ENCODE results near the gene DENND2C.
A peak's percentile ranks its signal among the peaks of the same experiment; 100 is the strongest.

The DENND2C gene

DNA sequence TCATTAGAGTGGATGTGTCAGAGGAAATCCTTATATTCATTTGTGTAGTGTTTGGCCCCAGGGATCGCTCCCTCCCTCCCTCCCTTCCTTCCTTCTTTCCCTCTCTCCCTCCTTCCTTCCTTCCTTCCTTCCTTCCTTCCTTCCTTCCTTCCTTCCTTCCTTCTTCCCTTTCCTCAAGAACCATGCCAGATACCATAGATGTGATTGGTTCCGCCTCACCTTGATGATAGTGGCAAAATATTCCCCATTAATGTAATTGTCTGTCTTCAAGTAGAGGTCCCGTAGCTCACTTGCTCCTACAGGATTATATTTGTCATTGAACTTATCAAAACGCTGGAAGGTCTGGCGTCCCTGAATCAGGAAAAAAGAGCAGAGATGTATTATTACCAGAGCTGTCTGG is 7.8 kb upstream of the DENND2C start:
- no peak for DNase-seq

DNA sequence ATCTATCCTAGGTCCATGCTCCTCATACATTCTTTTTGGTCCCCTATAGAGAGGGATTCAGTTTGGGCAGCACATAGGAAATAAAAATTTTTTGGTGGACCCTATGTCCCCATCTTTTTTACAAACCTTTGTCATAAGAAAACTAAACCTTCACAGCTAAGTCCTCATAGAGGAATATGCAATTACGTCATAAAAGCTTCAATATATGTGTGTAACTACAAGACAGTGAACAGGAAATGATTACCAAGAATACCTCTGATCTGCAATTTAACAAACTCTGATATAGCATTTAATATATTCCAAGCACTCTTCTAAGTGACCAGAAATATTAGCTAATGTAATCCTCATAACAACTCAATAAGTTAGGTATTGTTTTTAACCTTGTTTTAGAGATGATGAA is 6.3 kb upstream of the DENND2C start:
- DNase-seq: no peak

- no peak for DNase-seq
These were observed 2.1 kb upstream of the DENND2C start for GRCh38 chr1:114671939-114672275.

- no peak for DNase-seq
These were observed 1.4 kb upstream of the DENND2C start for GRCh38 chr1:114671011-114671938.

GRCh38 chr1:114670083-114671010 is 498 bp upstream of the DENND2C start:
- peak; percentile 88 for DNase-seq

- DNase-seq: no peak
These were observed 876 bp downstream of the DENND2C start for GRCh38 chr1:114668784-114669561.

DNA sequence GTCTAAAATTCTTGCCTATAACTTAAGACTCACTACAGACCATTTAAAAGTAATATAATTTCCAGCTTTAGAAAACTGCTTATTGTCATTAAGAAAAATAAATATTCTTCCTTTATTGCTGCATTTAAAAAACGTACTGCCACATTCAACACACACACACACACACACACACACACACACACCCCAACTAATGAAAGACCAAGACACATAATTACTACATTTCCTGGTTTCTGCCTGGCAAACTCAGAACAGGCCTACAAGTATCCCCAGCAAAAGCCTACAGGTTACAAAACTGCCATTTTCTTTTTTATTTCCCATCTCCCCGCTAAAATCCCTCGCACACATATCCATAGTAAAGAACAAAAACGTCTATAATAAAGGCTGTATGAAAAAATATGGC is 1.5 kb downstream of the DENND2C start:
- no peak for DNase-seq

GRCh38 chr1:114666954-114667353 is 2.9 kb downstream of the DENND2C start:
- no peak for DNase-seq

DNA sequence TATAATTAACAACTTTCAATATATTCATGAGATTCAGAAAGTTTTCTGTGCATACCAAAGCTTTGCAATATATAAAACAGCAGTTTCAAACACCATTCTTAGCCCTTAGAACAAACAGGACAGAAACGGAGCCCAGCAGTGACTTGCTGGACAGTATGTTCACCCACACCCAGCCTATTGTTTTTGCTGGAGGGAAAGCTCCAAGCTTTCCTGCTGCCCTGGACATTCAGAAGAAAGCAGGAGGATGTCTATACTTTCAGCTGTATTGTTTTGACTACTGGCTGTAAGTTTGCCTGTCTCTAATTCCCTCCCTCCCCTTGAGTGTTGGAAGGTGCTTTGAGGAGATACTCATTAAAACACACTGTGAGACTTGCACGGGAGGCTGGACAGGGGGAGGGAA is 9.6 kb downstream of the DENND2C start:
- DNase-seq: no peak

DNA sequence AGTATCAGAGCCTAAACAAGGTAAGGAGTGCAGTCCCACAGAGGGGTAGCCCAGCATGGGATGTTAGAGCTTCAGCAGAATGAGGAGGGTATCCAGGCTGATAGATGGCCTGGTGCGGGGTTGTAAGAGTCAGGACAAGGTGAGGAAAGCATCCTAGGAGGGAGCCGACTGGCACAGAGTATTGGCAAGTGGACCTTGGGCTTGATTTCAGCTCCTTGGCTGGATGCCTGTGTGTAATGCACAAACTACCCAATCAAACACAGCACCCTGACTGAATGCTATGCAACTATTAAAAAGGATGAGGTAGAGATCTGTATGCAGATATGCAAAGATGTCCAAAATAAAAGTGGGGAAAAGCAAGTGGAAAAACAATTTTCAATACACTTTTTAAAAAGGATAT is 18.0 kb downstream of the DENND2C start:
- DNase-seq: no peak

- DNase-seq: no peak
These were observed 21.3 kb downstream of the DENND2C start for GRCh38 chr1:114648503-114648902.

- no peak for DNase-seq
These were observed 28.5 kb downstream of the DENND2C start for GRCh38 chr1:114641377-114641776.

DNA sequence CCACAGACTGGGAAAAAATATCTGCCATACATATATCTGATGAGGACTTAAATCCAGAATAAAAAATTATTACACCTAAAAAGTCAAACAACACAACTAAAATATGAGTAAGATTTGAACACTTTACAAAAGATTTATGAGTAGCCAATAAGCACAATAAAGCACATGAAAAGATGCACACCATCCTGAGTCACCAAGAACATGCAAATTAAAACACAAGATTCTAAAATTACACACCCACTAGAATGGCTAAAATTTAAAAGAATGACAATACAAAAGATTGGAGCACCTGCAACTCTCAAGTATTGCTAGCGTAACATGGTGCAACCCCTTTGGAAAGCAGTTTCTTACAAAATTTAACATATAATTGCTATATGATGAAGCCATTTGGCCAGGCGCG is 30.9 kb downstream of the DENND2C start:
- no peak for DNase-seq

- no peak for DNase-seq
These were observed 37.4 kb downstream of the DENND2C start for GRCh38 chr1:114632427-114632826.

DNA sequence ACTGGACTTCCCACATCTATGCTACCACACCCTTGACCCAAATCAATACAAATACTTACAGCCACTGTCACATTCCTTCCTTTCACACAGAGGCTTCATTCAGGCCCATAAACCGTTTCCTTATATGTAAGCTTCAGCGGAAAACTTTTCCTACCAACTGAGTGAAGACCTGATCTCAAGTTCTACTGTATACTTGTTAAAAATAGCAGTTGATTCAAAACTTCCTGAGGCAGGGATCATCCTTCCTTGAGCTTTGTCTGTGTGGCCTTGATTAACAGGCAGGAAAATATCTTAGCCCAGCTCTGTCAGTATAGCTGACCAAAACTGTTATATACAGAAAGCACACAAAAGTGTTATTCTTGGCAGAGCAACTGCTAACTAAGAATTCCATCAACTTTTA is 42.7 kb downstream of the DENND2C start:
- DNase-seq: no peak

- DNase-seq: no peak
These were observed 46.5 kb downstream of the DENND2C start for GRCh38 chr1:114623364-114623763.

DNA sequence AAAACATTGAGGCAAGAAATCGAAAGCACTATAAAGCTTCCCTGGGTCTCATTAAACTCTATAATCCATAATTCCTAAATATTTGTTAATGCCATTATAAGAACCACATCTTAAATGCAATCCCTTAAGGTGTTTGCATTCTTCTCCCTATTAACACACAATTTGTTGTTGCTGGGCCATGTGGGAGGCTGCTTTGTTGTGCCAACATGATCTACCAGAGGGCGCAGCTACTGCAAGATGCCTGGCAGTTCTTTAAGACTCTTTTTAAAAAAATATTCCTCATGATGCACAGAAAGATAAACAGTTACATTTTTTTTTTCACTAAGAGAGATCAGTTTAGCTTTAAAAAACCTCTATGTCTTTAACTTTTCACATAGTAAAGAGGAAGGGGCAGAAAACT is 49.4 kb downstream of the DENND2C start:
- no peak for DNase-seq

- DNase-seq: no peak
These were observed 51.2 kb downstream of the DENND2C start for GRCh38 chr1:114618606-114619005.

DNA sequence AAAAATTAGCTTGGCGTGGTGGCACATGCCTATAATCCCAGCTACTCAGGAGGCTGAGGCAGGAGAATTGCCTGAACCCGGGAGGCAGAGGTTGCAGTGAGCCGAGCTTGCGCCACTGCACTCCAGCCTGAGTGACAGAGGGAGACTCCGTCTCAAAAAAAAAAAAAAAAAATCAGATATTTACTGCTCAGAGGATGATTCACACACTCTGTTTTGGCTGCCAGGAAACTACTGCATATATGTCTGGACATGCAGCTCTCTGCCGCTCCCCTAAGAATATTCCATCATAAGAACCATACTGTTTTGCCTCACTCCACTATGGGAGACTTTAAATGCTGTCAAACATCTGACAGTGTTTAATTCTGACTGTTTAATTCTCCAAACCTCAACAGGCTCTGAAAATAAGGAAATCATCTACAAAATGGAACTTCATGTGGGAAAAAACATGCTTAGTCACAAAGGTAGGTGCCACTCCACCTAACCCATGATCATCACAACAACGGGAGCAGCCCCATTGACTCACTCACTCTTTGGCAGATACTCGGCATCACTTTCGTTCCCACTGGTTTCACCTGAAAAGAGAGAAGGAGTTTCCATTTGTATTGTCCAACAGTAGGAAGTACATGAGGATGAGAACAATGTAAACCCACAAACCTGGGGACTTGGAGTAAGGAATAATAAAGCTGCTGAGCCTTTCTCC is 59.2 kb downstream of the DENND2C start:
- DNase-seq: no peak

DNA sequence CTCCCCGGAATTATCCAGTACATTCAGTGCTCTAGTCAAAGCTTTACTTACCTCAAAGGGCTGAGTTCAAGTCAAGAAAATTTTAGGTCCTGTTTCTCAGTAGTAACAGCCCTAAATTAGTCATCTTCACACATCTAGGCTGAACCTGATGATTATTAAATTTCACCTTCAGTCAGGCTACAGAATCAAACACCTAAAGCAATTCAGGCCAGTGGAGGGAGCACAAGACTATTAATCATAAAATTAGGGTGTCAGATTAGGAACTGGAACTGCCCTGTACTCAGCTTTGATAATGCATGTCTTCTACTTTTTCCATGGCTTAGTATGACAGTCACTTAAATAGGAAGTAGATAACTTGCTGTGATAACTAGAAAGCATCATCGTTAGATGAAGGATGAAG is 60.0 kb downstream of the DENND2C start:
- DNase-seq: no peak

- no peak for DNase-seq
These were observed 60.8 kb downstream of the DENND2C start for GRCh38 chr1:114609026-114609425.

- no peak for DNase-seq
These were observed 62.6 kb downstream of the DENND2C start for GRCh38 chr1:114607223-114607622.

DNA sequence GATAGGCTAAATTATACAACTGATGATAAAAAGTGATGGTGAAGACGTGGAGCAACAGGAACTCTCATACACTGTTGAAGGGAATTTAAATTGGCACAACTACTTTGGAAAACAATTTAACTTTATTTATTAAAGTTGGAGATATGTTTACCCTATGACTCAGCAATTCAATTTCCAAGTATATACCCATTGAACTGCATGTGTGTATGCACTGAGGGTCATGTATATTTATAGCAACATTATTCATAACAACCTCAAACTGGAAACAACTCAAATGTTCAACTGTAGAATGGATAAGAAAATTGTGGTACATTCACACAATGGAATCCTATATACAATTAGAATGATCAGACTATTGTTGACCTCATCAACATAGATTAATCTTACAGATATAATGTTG is 71.9 kb downstream of the DENND2C start:
- no peak for DNase-seq

All from activated naive CD4-positive, alpha-beta T cell treated with Interleukin-2 at 50 U/mL for 16 hours (primary cell).